Panc1 (cell line): ENCODE measurements around the gene GDPD5.

Experiments used
- CTCF ChIP-seq: fragments of 450-650 bp; IDR thresholded peaks from 2 replicates; pipeline ENCODE4 v1.5.1; 2017; ENCODE audit warnings: mild to moderate bottlenecking
- POLR2AphosphoS5 ChIP-seq: IDR thresholded peaks from 2 replicates; pipeline ENCODE4 v1.6.1; 2012; ENCODE audit warnings: mild to moderate bottlenecking, low read depth, low read length, moderate library complexity
- TCF7L2 ChIP-seq: IDR thresholded peaks from 2 replicates; pipeline ENCODE4 v1.6.1; 2011; ENCODE audit warnings: mild to moderate bottlenecking, low read depth, low read length, inconsistent platforms

GRCh38 chr11:75389925-75390324, 135.8 kb downstream of the GDPD5 start:
- TF ChIP-seq CTCF = no peak
- TF ChIP-seq POLR2AphosphoS5 = no peak
- TF ChIP-seq TCF7L2 = no peak
